ELF-1 (cell line): ENCODE measurements around the gene DHX8.
"Not testable (repeated sequence)": the region's sequence is repeated elsewhere in the genome, so short reads cannot be mapped to it uniquely, and the experiment has no call there.

Experiments used
- DNase-seq: peaks from one replicate; pipeline ENCODE4 v3.0.0-alpha.2; 2016; ENCODE audit warnings: low read depth, low spot score

DHX8 gene

DNA sequence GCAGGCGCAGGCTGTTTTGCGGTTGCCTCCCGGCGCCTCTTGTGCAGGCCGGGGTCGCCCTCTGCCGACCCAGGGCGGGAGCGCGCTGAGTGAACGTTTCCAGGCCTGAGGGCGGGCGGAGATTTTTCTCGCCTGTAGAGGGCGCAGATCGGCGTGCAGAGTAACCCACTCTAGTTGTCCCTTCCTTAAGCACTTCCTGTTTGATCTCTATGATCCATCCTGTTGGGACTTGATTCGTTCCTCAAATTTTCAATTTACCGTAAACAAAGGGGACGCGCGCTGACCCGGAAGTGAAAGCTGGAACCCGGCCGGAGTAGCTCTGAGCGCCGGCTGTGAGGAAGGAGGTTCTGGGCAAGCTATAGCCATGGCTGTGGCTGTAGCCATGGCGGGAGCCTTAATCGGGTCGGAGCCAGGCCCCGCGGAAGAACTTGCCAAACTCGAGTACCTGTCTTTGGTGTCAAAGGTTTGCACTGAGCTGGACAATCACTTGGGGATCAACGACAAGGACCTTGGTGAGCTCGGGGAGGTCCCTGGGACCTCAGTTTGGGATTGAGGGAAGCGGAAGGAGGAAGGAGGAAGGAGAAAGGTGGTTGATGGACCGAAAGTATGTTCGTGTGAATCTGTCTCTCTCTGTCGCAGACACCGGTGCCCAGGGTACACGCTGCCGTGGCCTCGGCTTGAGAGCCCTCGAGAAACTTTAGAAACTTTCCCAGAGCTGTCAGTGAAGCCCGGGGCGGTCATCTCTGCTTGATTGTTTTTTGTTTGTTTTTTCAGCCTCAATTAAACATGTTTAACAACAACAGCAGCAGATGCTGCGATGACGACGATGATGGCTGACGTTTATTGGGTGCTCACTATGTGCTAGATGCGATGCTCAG, at the start of gene DHX8:
Gene DHX8, plus strand, starts transcription at position 302 of the 878 bp plus-strand sequence. Its CDS starts 63 bp downstream, at position 365.
- DNase-seq, result peak; percentile 100

DNA sequence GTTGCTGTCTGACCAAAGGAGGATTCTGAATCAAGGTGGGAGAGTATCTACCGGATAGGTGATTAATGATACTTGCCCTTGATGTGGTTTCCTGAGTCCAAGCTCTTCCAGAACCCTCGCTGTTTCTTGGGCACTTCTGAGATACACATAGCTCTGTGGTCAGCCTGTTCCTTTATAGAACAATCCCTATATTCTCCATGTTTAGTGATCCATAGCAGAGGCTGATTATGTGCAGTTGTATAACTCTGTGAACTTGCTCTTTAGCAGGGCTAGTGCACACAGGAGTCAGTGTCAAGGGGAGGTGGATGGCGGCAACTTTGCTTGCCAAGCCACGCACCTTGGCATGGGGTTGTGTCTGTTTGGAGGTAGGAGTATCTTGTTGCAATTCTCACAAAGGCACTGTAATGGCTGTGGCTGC, 48.9 kb upstream of the DHX8 start:
- DNase-seq, result no peak

GRCh38 chr17:43437756-43438155, 46.0 kb upstream of the DHX8 start:
- no peak for DNase-seq

- peak; percentile 79 for DNase-seq
These were observed 45.1 kb upstream of the DHX8 start for GRCh38 chr17:43438626-43439025.

- peak; percentile 88 for DNase-seq
These were observed 44.7 kb upstream of the DHX8 start for GRCh38 chr17:43439041-43439440.

GRCh38 chr17:43442711-43443110, 41.1 kb upstream of the DHX8 start:
- DNase-seq, result no peak

DNA sequence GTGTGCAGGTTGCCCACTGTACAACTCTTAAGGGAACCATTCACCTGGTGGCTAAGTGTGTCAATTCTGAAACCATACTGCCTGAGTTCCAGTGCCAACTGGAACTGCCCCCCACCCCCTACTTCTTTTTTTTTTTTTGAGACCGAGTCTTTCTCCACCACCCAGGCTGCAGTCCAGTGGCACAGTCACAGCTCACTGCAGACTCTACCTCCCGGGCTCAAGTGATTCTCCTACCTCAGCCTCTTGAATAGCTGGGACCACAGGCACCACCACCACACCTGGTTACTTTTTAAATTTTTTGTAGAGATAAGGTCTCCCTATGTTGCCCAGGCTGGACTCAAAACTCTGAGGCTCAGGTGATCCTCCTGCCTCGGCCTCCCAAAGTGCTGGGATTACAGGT, 40.4 kb upstream of the DHX8 start:
- DNase-seq, result no peak

DNA sequence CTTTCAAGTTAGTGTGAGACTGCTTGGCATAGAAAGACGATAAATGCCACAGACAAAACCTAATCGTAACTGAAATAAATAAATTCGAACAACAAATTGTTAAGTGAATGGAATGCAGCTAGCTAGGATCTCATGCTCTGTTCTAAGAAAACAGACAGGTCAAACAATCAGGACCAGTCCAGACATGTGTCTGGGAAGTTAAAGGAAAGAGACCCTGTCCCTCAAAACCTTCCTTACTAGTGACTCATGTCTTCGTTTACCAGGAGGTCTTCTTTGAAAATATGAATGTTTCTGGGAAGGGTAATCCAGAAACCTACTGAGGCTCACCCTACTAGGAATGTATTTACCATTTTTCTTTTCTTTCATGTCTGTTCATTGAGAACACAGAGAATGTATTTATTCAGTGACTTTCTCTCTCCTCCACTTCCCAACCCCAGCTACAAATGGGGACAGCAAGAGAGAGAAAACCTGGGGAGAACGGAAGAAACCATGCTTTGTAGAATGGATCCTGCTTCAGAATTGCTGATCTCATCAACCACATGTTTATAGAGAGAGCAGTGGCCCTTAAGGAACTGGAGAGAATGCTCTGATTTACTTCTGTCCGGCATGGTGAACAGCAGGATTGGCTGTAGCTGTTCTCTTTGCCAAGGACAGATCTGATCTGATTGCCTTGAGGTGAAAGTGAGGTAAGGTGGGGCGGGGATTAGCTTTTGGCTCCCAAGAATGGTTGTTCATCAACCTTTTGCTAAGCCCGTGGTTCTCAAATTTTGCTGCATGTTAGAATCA, 39.4 kb upstream of the DHX8 start:
- DNase-seq, result no peak

DNA sequence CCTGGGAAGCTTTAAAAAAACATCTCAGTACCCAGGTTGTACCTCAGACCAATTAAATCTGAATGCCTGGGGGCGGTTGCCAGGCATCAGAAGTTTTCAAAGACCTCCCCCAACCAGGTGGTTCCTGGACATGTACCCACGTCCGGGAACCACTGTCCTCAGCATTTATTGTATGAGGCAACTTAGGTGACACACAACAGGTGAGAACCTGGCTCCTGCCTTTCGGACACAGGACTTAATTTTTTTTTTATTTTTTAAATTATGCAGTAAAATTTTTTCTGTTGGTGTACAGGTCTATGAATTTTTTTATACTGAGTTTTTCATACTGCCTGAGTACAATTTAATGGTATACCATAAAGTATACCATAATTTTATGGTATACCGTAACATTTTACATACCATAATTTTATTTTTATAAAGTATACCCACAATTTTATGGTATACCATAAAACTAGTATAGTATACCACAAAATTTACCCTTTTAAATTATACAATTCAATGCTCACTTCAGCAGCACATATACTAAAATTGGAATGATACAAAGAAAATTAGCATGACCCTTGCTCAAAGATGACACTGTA, 38.7 kb upstream of the DHX8 start:
- DNase-seq, result no peak

- DNase-seq, result no peak
These were observed 37.0 kb upstream of the DHX8 start for GRCh38 chr17:43446773-43447172.

DNA sequence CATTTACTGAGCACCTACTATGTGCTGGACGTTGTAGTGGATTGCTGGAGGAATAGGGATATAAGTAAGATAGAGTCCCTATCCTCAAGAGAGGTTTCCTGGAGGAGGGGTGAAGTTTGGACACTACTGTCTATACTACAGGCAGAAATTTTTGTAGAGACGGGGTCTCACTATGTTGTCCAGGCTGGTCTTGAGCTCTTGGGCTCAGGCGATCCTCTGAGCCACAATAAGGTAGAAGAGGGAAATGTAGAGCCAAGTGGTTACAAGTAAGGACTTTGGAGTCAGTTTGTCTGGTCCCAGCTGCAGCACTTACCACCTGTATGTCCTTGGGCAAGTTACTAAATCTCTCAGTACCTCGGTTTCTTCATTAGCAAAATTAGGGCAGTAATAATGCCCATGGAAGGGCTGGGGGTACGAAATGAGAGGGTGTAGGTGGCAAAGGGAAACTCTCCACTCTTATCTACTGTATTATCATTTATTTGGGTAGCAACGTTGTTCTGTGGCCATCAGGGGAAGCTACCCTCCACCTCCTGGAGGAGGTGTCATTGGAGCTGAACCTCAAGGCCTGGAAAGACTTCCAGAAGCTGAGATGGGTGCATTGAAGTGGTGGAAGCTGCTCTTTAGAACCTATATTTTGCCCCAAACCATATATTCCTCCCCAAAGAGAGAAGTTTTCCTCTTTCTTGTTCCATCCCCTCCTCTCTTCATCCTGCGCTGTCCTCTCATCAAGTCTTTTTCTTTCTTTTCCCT, 34.9 kb upstream of the DHX8 start:
- DNase-seq, result no peak

- no peak for DNase-seq
These were observed 34.1 kb upstream of the DHX8 start for GRCh38 chr17:43449470-43450248.

- not testable (repeated sequence) for DNase-seq
These were observed 33.0 kb upstream of the DHX8 start for GRCh38 chr17:43450791-43451190.

DNA sequence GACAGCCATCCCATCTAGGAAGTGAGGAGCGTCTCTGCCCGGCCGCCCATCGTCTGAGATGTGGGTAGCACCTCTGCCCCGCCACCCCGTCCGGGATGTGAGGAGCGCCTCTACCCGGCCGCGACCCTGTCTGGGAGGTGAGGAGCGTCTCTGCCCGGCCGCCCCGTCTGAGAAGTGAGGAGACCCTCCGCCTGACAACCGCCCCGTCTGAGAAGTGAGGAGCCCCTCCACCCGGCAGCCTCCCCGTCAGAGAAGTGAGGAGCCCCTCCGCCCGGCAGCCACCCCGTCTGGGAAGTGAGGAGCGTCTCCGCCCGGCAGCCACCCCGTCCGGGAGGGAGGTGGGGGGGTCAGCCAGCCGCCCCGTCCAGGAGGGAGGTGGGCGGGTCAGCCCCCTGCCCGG, 32.0 kb upstream of the DHX8 start:
- not testable (repeated sequence) for DNase-seq

GRCh38 chr17:43453331-43453812, 30.4 kb upstream of the DHX8 start:
- DNase-seq, result no peak

GRCh38 chr17:43454868-43455267, 28.9 kb upstream of the DHX8 start:
- DNase-seq, result no peak

- no peak for DNase-seq
These were observed 27.7 kb upstream of the DHX8 start for GRCh38 chr17:43456029-43456428.

DNA sequence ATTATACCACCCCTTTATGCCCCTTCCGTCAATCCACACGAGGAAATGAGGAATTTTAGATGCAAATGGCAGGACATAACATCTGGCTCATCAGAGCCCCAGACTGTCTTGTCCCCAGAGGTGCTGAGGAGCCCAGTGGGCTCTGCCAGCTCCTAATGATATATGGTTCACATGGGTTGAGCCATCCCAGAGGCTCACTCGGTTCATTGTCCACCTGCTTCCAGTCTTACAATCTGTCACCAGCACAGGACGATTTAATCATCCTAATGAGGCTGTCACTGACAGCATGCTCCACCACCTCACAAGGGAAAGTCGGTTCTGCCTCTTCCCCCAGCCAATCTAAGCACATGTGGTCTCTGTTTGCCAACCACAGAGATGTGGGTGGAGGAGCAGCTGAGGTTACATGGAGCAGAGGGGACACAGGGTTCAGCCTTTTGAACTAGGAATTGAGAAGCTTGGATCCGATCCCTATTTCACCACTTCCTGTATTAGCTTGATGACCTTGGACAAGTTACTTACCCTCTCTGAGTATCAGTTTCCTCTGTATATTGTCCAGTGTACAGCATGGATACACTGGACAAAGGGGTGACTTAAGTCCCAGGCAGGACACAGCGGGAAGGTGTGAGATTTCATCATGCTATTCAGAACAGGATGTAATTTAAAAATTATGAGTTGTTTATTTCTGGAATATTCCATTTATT, 27.0 kb upstream of the DHX8 start:
- DNase-seq, result no peak

- DNase-seq, result no peak
These were observed 26.4 kb upstream of the DHX8 start for GRCh38 chr17:43457362-43457692.

DNA sequence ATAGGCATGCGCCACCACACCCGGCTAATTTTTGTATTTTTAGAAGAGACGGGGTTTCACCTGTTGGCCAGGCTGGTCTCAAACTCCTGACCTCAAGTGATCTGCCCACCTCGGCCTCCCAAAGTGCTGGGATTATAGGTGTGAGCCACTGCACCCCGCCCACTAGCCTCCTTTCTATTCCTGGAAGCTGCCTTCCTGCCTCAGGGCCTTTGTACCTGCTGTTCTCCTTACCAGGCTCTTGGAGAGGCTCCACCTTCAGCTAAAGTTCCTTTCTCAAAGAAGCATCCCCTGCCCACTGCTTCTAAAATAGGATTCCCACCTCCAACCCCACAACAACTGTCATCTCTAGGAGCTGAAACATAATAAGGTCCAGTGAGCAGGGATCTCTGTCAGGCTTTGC, 23.9 kb upstream of the DHX8 start:
- not testable (repeated sequence) for DNase-seq
